ENCODE data around the gene RARB.

- no peak for TF ChIP-seq CTCF (conservative IDR thresholded peaks at IDR 0.05; ENCODE audit: low read depth in 2 of 2)
- TF ChIP-seq EZH2 (IDR thresholded peaks at IDR 0.05; ENCODE audit: low read depth, unreplicated experiment) = no peak
- TF ChIP-seq ZNF462 (CRISPR knock-in tag; IDR thresholded peaks at IDR 0.05) = no peak
- TF ChIP-seq REST (IDR thresholded peaks at IDR 0.05; ENCODE audit: unreplicated experiment) = no peak
- no peak for TF ChIP-seq POLR2AphosphoS5 (IDR thresholded peaks at IDR 0.05; ENCODE audit: low read depth)
- no peak for TF ChIP-seq NANOG (IDR thresholded peaks at IDR 0.05; ENCODE audit: borderline replicate concordance)
- TF ChIP-seq JUNB (IDR thresholded peaks at IDR 0.05; ENCODE audit: unreplicated experiment) = no peak
- TF ChIP-seq EZH2phosphoT487 (IDR thresholded peaks at IDR 0.05; ENCODE audit: unreplicated experiment) = no peak
- TF ChIP-seq CREB1 (CRISPR knock-in tag; IDR thresholded peaks at IDR 0.05; ENCODE audit: low read depth) = no peak
- TF ChIP-seq, protein P1, sequence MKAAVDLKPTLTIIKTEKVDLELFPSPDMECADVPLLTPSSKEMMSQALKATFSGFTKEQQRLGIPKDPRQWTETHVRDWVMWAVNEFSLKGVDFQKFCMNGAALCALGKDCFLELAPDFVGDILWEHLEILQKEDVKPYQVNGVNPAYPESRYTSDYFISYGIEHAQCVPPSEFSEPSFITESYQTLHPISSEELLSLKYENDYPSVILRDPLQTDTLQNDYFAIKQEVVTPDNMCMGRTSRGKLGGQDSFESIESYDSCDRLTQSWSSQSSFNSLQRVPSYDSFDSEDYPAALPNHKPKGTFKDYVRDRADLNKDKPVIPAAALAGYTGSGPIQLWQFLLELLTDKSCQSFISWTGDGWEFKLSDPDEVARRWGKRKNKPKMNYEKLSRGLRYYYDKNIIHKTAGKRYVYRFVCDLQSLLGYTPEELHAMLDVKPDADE (IDR thresholded peaks at IDR 0.05) = no peak
These were observed 182.1 kb downstream of the RARB start for GRCh38 chr3:25610167-25610566.

All from GM23338 (cell line).